Ovary (tissue), 9 donors: Measurements from ENCODE around the gene LITAF. TPM values are rescaled to one million over a fixed set of nuclear protein-coding genes. Genes with fewer than 3 reads are reported as not detected.
"Not testable (repeated sequence)": the region's sequence is repeated elsewhere in the genome, so short reads cannot be mapped to it uniquely, and the experiment has no call there.

Source experiments
- DNase-seq, 5 donors: peaks; one replicate each; pipeline ENCODE4 v3.0.0-alpha.2; 2019 to 2020
- H3K27ac ChIP-seq, 2 donors: fragments of 200-600 bp; one replicate each; pipeline versions ENCODE4 v1.5.1 to v1.8.0; 2019 to 2022
- H3K27me3 ChIP-seq: fragments of 200-600 bp; one replicate; pipeline ENCODE4 v1.8.0; 2022
- H3K36me3 ChIP-seq: fragments of 200-600 bp; sonication (generic); one replicate; pipeline ENCODE4 v1.5.1; 2019
- H3K4me1 ChIP-seq: one replicate; pipeline ENCODE4 v1.8.1; 2013; ENCODE audit warnings: mild to moderate bottlenecking, moderate library complexity; ENCODE audit not compliant: insufficient read depth
- H3K4me3 ChIP-seq: fragments of 200-600 bp; sonication (generic); one replicate; pipeline ENCODE4 v1.5.1; 2017
- H3K9me3 ChIP-seq, 2 donors: fragments of 200-600 bp in 1 of 2; sonication (generic) in 1 of 2; one replicate each; pipeline versions ENCODE4 v1.5.1 to v1.8.1; 2013 to 2019; ENCODE audit warnings: mild to moderate bottlenecking in 1 of 2, moderate library complexity in 1 of 2
- CTCF ChIP-seq, 3 donors: fragments of 450-650 bp in 2 of 3; fragments of 200-600 bp in 1 of 3; IDR thresholded peaks; one replicate each; pipeline versions ENCODE4 v1.5.1 to v1.8.0; 2016 to 2022; ENCODE audit warnings: antibody characterized with exemption in 3 of 3, mild to moderate bottlenecking in 1 of 3
- EP300 ChIP-seq: sonication (generic); formaldehyde crosslinking; IDR thresholded peaks from one replicate; pipeline ENCODE4 v1.6.1; 2017; ENCODE audit warnings: antibody characterized with exemption
- POLR2A ChIP-seq: fragments of 450-650 bp; IDR thresholded peaks from one replicate; pipeline ENCODE4 v1.6.1; 2017; ENCODE audit warnings: antibody characterized with exemption, mild to moderate bottlenecking, moderate library complexity
- WGBS, 3 donors: extraction: QIAGEN DNeasy Blood & Tissue Kit in 1 of 3; methylation state at CpG; one replicate each; pipeline versions ENCODE4 v1.1.5 to v1.1.7; 2013 to 2017; 5-methylcytosine and 5-hydroxymethylcytosine counted together
- intact Hi-C, 4 donors: fragments of 100-400 bp; cut with DNase I; formaldehyde crosslinking; loops; one replicate each; pipeline versions ENCODE4 v1.11.0 to v1.15.1; 2022 to 2023
- polyA plus RNA-seq, 2 donors: library from polyadenylated mRNA; stranded (reverse); fragments of 200-250 nt in 1 of 2; fragments of 350-450 nt in 1 of 2; fragmentation: Illumina TruSeq in 1 of 2; extraction: RNeasy Lipid Tissue Mini Kit (QIAGEN cat#74804) in 1 of 2; gene quantifications; one replicate each; pipeline ENCODE4 v1.2.3, GENCODE V29; 2013 to 2014
- total RNA-seq, 7 donors: library from RNA; depleted of rRNA in 2 of 7; stranded (reverse); fragments of >200 nt in 2 of 7; fragmentation: NEBNext Ultra II Directional in 3 of 7; extraction: Animal tissue kit (Norgen Biotek cat#: 25700) in 3 of 7; gene quantifications; one replicate each; pipeline versions ENCODE4 v1.1.0 to v1.2.4, GENCODE V29; 2016 to 2023
- donor health status: DM: no; HTN: no; CAD: no; lungs with moderate emphysema.
- donor health status: DM: no; HTN: no; CAD: no.
- donor health status: Bipolar disorder and iron deficiency.
- donor health status: DM: yes; HTN: yes; CAD: no.
- donor health status: DM: no; HTN: no; CAD: no.
- donor health status: DM: yes; HTN: yes; CAD: no.

LITAF gene
- total and polyA plus RNA-seq, 9 donors, result 39.7 to 169 (median 105) TPM

- H3K36me3 ChIP-seq, result no peaks in the 10 kb centered on the region
- DNase-seq, result no peak
- TF ChIP-seq POLR2A (no peak), EP300 (no peak), CTCF (IDR thresholded peaks at IDR 0.05) (no peak)
- no peaks in the 10 kb centered on the region for H3K9me3 ChIP-seq
- peak overlapping the region; percentile 10 to 80 for H3K27ac ChIP-seq
- peaks cover 9% of the 10 kb centered on the region for H3K4me1 ChIP-seq
- intact Hi-C loops, result no loop called here
- H3K27me3 ChIP-seq, result no peaks in the 10 kb centered on the region
- H3K4me3 ChIP-seq, result no peak overlapping the region
- 84 to 95% (median 90%) methylated on average over 3 of the region's 3 CpGs for WGBS, 3 donors
These were observed 24.9 kb downstream of the LITAF start for GRCh38 chr16:11561856-11562255.

GRCh38 chr16:11561454-11561805 lies 25.3 kb downstream of the LITAF start:
- TF ChIP-seq CTCF (IDR thresholded peaks at IDR 0.05) (no peak), EP300 (no peak), POLR2A (no peak)
- peaks cover 9% of the 10 kb centered on the region for H3K4me1 ChIP-seq
- no peak overlapping the region for H3K4me3 ChIP-seq
- peak overlapping the region; percentile 10 to 80 for H3K27ac ChIP-seq
- H3K36me3 ChIP-seq, result no peaks in the 10 kb centered on the region
- 10 to 14% (median 12%) methylated on average over 4 of the region's 4 CpGs for WGBS, 3 donors
- no peaks in the 10 kb centered on the region for H3K27me3 ChIP-seq
- intact Hi-C loops, result no loop called here
- H3K9me3 ChIP-seq, result peaks cover 0 to 1% of the 10 kb centered on the region in 2 donors
- no peak for DNase-seq

- no peaks in the 10 kb centered on the region for H3K36me3 ChIP-seq
- DNase-seq, result peak; percentile 47 to 67 (median 54)
- peaks cover 9% of the 10 kb centered on the region for H3K4me1 ChIP-seq
- WGBS, 3 donors, result 21 to 24% (median 22%) methylated on average over 21 of the region's 21 CpGs
- H3K4me3 ChIP-seq, result no peak overlapping the region
- peaks cover 0 to 7% of the 10 kb centered on the region in 2 donors for H3K9me3 ChIP-seq
- peak overlapping the region; percentile 10 to 80 for H3K27ac ChIP-seq
- H3K27me3 ChIP-seq, result no peaks in the 10 kb centered on the region
- intact Hi-C loops, result no loop called here
- TF ChIP-seq CTCF (IDR thresholded peaks at IDR 0.05) (no peak), EP300 (no peak), POLR2A (no peak)
These were observed 25.8 kb downstream of the LITAF start for GRCh38 chr16:11560701-11561453.

GRCh38 chr16:11558308-11558823 lies 28.4 kb downstream of the LITAF start:
- H3K36me3 ChIP-seq, H3K9me3 ChIP-seq, DNase-seq, H3K4me1 ChIP-seq, intact Hi-C loops, H3K4me3 ChIP-seq, H3K27me3 ChIP-seq, H3K27ac ChIP-seq: not testable (repeated sequence)
- WGBS, 3 donors, result 66 to 68% (median 67%) methylated on average over 6 of the region's 6 CpGs

GRCh38 chr16:11557801-11558200 lies 28.9 kb downstream of the LITAF start:
- TF ChIP-seq CTCF (IDR thresholded peaks at IDR 0.05) (no peak), POLR2A (no peak), EP300 (no peak)
- Histone ChIP-seq H3K36me3 (no peaks in the 10 kb centered on the region), H3K27ac (no peak overlapping the region), H3K4me1 (peaks cover 8% of the 10 kb centered on the region), H3K9me3 (peaks cover 0 to 9% of the 10 kb centered on the region in 2 donors), H3K4me3 (no peak overlapping the region), H3K27me3 (no peaks in the 10 kb centered on the region)
- intact Hi-C loops, result no loop called here
- WGBS, 3 donors, result 68 to 83% (median 83%) methylated on average over 6 of the region's 6 CpGs
- no peak for DNase-seq
